Glomerular visceral epithelial cell (primary cell): ENCODE measurements around the gene JOSD2.
"Not testable (repeated sequence)": the region's sequence is repeated elsewhere in the genome, so short reads cannot be mapped to it uniquely, and the experiment has no call there.

Experiments
- DNase-seq: peaks from one replicate; pipeline ENCODE4 v3.0.0-alpha.2; 2016; ENCODE audit errors: extremely low spot score

JOSD2 gene

GRCh38 chr19:50547385-50548190, 36.6 kb upstream of the JOSD2 start:
- no peak for DNase-seq

DNA sequence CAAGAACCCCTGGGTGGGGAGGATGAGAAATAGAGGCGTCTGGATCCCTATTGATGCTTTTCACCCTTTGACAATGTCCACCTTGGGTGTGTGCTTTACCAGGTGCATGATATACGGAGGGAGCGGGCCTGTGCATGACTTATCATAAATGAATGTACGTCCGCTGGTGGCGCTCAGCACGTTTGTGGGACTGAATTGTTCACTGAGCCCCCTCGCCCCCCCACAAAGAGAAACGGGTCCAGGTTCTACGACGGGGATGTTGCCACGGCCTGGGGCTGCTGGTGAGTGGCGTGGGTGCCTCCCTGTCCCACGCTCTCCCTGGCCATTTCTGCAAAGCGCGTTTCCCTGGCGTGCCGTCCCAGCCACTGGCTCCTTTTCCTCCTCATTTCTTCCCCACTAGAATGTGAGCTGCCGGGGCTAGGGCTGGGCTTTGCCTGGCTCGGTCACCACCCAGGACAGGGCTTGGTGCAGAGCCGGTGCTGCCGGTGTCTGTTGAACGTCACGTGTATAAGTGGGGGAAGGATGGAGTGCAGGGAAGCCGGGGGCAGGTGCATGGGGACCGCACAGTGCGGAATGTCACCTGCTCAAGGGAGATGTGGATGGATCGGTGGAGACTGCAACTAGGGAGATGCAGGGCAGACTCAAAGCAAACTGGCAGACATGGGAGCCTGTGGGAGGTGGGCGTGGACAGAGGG, 35.7 kb upstream of the JOSD2 start:
- no peak for DNase-seq

DNA sequence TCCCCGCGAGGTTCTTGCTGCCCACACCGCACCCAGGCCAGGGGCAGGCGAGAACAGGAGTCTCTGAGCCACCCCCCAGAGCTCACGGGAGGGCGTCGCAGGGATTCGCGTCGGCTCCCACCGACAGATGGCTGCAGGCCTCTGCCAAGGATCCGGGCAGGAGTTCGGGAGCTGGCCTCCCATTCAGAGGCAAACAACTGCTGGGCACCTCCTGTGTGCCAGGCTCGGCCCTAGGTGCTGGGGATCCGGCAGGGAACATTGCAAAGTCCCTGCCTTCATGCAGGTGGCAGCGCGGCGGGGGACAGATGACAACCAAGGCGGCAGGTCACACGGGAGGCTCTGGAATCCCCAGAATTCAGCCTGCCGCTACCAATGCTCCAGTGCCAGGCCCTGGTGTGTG, 32.0 kb upstream of the JOSD2 start:
- no peak for DNase-seq

GRCh38 chr19:50537769-50538230, 26.8 kb upstream of the JOSD2 start:
- DNase-seq: peak; percentile 73

DNA sequence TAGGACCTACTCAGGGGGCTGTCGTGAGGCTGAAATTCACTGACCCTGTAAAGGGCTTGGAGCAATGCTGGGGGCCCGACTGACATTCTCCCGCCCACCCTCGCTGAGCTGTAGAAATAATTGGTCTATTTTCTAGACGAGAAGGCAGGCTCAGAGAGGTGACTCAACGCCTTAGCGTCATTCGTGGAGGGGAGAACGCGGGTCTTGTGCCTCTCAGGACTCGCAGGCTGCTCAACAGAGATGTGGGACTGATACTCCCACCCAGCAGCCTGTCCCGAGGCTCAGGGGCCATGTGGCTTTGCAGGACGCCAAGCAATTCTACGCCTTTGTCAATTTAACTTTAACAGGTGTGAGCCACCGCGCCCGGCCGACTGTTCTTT, 26.3 kb upstream of the JOSD2 start:
- DNase-seq: no peak

DNA sequence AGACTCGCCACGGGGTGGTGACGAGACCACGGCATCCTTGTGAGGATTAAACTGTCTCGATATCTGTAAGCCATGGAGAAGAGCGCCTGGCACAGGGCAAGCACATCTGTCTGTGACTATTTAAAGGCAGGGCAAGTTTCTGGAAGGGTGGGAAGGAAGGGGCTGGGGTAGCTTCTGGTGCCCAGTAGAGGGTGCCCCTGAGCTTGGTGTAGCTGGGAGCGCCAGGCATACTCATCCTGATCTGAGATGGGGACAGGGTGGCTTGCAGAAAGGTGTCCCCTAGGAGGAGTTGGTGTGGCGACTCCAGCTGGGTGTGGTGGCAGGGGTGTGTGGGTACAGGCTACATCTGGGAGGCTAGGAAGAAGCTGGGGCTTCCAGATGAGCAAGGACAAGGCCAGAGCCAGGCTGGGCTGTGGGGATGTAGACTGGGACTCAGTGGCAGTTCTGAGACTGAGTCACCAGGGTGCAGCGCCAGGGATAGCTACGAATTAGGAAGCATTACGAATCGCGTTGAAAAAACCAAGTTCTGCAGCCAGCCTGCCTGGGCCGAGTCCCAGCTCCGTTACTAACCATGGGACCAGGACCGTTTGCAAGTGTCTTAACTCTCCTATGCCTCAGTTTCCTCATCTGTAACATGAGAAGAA, 25.8 kb upstream of the JOSD2 start:
- no peak for DNase-seq

DNA sequence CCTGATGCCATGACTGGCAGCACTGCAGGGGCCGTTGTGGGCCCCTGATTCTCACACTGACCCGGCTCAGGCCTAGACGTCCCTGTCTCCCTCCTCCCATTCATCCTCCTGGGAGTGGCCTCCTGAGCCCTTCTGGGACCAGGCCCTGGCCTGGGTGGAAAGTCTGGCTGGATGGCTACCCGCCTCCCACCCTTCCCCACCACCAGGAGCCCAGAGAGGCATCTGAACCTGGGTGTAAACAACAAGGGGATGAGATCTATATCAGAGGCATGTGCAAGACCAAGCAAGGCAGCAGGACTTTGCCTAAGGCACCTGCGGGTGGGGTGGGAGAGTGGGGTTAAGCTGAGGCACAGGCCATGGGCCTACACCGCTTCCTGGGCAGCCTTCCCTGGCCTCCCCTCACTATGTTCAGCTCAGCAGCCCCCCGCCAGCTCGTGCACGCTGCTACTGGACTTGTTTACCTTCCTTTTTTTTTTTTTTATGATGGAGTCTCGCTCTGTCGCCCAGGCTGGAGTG, 24.7 kb upstream of the JOSD2 start:
- no peak for DNase-seq

DNA sequence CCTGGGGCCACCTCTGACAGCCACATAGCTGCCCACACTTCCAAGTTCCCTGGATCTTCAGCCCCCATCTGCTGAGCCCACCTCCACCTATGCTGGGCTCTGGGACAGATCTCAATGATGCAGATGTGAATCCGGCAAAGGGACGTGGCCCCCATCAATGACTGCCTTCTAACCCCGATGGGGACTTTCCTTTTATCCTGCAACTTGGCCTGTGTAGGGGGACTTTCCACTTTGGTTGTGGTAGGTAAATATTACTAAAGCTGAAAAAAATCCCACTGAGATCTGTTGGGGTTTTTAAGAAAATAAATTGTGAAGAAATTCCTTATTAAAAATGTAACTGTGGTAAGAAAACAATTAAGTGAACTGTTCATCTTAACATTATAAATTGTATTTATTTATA, 23.5 kb upstream of the JOSD2 start:
- no peak for DNase-seq

DNA sequence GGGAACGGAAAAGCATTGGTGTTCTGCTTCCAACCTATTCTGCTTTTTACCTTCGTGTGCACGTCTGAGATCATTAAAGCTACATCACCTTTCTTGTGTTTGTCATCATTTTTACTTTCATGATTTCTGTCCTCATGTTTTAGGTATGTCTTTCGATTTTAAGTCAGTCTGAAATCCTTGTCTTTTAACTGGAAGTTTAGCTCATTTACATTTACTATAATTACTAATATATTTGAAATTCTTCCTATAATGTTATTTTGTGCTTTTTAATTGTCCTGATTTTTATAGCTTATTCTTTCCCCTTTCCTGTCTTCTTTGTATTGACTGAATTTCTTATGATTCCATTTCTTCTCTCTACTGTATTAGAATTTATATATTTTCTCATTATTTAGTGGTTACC, 22.0 kb upstream of the JOSD2 start:
- DNase-seq: no peak

DNA sequence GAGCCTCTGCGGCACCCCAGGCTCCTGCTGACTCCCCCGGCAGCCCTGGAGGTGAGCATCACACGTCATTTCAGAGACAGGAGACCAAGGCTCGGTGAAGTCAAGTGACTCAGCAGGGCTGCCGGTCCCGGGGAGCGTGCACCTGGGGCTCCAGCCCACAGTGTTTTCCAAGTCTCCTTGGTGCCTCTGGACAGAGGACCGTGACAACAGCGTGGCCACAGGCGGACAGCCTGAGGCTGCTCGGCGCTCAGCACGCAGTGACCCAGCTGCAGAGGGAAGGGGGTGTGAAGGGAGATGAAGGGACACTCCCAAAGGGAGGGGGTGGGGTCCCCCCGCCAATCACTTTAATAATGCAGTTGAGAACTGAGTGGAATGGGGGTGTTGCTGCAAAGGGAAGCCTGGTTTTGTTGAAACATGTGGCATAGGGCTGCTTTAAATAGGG, 20.2 kb upstream of the JOSD2 start:
- DNase-seq: no peak

- DNase-seq: not testable (repeated sequence)
These were observed 17.1 kb upstream of the JOSD2 start for GRCh38 chr19:50528052-50528451.

GRCh38 chr19:50522881-50523280, 11.9 kb upstream of the JOSD2 start:
- DNase-seq: no peak

DNA sequence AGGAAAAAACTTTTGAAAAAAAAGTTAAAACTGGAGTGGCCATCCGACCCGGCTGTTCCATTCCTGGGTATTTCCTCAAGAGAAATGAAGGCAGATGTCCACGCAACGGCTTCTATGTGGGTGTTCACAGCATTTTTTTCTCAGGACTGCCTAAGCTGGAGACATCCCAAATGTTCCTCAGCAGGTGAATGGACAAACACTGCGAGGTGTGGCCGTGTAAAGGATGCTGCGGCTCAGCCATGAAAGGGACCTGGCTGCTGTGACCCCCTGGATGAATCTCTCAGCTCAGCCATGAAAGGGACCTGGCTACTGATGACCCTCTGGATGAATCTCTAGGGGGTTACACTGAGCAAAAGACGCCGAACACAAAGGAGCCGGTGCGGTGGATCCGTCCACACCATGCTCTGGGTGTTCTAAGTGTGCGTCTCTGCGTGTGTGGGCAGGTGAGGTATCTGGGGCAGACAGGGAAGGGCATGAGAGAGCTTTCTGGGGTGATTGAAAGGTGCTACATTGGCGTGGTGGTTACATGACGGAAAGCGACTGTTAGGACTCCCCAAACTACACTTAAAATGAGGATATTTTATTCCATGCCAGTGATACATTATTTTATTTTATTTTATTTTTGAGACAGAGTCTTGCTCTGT, 10.0 kb upstream of the JOSD2 start:
- DNase-seq: no peak

DNA sequence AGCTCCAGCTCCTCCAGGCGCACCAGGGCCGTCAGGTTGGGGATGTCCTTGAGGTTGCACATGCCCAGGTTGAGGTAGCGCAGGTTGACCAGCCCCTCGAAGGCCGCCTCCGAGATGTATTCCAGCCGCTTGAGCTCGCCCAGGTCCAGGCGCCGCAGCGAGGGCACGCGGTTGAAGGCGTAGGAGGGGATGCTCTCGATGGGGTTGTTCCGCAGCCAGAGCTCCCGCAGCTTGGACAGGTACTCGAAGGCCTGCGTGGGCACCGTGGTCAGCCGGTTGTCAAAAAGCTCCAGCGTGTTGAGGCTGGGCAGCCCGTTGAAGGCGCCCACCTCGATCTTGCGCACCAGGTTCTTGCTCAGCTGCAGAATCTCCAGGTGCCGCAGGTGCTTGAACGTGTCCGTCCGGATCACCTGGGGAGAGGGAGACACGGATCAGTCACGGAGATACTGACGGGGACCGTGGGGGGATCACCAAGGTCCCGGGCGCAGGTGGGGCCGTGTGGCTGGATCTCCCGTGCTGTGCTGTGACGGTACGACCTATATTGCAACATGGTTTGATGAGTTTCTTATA, 8.1 kb upstream of the JOSD2 start:
- DNase-seq: no peak

DNA sequence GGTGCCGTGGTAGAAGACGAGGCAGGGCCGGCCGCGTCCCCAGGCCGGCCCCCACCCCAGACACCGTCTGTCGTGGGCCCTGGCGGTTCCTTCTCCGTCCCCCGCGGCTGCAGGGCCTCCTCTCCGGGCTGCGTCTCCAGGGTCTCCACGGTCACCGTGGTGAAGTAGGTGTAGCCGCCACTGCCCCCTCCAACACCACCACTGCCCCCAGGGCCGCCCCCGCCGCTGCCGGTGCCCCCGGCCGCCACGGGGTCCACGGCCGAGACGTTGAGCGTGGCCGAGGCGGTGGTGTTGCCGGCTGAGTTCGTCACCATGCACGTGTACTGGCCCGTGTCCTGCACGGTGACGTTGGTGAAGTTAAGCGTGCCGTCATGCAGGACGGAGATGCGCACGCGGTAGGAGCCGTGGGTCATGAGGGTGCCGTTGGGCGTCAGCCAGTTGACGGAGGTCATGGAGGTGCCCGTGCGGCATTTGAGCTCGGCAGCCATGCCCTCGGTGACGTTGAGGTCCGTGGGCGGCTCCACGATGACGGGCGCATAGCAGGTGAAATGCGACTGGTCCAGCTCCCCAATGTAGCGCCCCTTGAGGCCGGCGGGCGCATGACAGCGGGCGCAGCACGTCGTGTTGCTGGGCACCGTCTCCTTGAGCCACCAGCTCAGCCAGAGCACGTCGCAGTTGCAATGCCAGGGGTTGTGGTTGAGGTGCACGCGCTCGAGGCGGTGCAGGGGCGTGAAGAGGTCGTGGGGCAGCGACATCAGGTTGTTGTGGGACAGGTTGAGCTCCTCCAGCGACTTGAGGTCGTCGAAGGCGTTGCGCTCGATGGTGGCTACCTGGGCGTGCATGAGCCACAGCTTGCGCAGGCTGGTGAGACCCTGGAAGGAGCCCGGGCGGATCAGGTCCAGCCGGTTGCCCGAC, 7.4 kb upstream of the JOSD2 start:
- no peak for DNase-seq

DNA sequence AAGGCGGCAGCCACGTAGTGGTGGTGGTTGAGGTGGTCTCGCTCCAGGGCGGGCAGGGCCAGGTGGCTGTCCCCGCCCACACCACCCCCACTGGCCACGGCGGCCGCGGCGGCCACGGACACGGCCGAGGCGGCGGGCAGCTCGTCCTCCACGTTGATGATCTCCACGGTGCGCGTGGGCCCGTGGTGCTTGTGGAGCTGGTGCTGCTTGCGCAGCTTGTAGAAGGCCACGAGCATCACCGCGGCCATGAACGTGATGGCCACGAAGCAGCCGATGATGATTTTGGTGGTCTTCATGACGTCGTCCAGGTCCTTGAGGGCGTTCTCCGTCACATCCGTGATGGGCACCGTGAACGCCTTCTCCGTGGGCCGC, 6.7 kb upstream of the JOSD2 start:
- no peak for DNase-seq

GRCh38 chr19:50516964-50517703, 6.1 kb upstream of the JOSD2 start:
- no peak for DNase-seq

DNA sequence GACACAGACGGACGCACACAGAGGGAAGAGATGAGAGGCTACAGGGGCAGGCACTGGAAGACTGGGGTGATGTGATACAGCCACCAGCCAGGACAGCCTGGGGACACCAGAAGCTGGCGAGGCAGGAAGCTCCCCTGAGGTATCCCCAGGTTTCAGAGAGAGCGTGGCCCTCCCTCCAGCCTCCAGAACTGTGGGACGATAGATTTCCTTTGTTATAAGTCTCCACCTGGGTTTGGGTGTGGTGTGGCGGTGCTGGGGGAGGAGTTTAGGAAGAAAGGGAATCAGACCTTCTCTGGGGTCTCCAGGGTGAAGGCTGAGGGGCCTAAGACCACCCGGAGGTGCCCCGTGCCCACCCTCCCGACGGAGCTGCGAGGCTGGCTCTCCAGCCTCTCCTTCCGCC, 5.5 kb upstream of the JOSD2 start:
- DNase-seq: no peak

- DNase-seq: no peak
These were observed 4.2 kb upstream of the JOSD2 start for GRCh38 chr19:50515168-50515561.
